Neural cell (in vitro differentiated cells): ENCODE results near the gene RIPPLY2. TPM values are rescaled to one million over a fixed set of nuclear protein-coding genes. Genes with fewer than 3 reads are reported as not detected.

ENCODE experiments used
- H2AFZ ChIP-seq: fragments of 200-600, 300-800 bp; sonication (generic), shearing (Covaris generic); 2 replicates; pipeline ENCODE4 v1.6.0; 2014; ENCODE audit warnings: low read depth, mild to moderate bottlenecking, antibody characterized with exemption, low read length, moderate library complexity
- H3F3A ChIP-seq: fragments of 200-600 bp; shearing (Covaris generic); 2 replicates; pipeline ENCODE4 v1.6.1; 2016; ENCODE audit warnings: mild to moderate bottlenecking, moderate library complexity, mixed read lengths, antibody characterized with exemption, low read length; ENCODE audit not compliant: insufficient read depth, poor library complexity, severe bottlenecking
- H3K27ac ChIP-seq: fragments of 200-600, 300-800 bp; sonication (generic), shearing (Covaris generic); 2 replicates; pipeline ENCODE4 v1.5.1; 2014; ENCODE audit warnings: mild to moderate bottlenecking, low read length, moderate library complexity
- H3K27me3 ChIP-seq: fragments of 300-800, 200-600 bp; sonication (generic), shearing (Covaris generic); 2 replicates; pipeline ENCODE4 v1.6.0; 2014; ENCODE audit warnings: mild to moderate bottlenecking, low read depth, low read length, moderate library complexity; ENCODE audit not compliant: insufficient read depth
- H3K36me3 ChIP-seq: fragments of 300-800, 200-600 bp; sonication (generic), shearing (Covaris generic); 2 replicates; pipeline ENCODE4 v1.5.1; 2014; ENCODE audit warnings: mild to moderate bottlenecking, antibody characterized with exemption, low read length, moderate library complexity; ENCODE audit not compliant: insufficient read depth
- H3K4me2 ChIP-seq: fragments of 300-800, 200-600 bp; sonication (generic), shearing (Covaris generic); 2 replicates; pipeline ENCODE4 v1.6.0; 2014; ENCODE audit warnings: mild to moderate bottlenecking, low read length
- H3K4me3 ChIP-seq: fragments of 300-800, 200-600 bp; sonication (generic), shearing (Covaris generic); 2 replicates; pipeline ENCODE4 v1.5.1; 2014; ENCODE audit warnings: mild to moderate bottlenecking, low read length, moderate library complexity
- H3K79me2 ChIP-seq: fragments of 200-600 bp; shearing (Covaris generic); replicated peaks from 2 replicates; pipeline ENCODE4 v1.6.0; 2014; ENCODE audit warnings: mild to moderate bottlenecking, low read length, moderate library complexity; ENCODE audit not compliant: insufficient read depth
- H3K9ac ChIP-seq: fragments of 300-800, 200-600 bp; sonication (generic), shearing (Covaris generic); 2 replicates; pipeline ENCODE4 v1.6.1; 2016; ENCODE audit warnings: mild to moderate bottlenecking, low read length, mixed read lengths
- H3K9me2 ChIP-seq: fragments of 200-600 bp; shearing (Covaris generic); 2 replicates; pipeline ENCODE4 v1.6.1; 2016; ENCODE audit warnings: mild to moderate bottlenecking, low read length, mixed read lengths; ENCODE audit not compliant: insufficient read depth
- H3K9me3 ChIP-seq: fragments of 200-600, 300-800 bp; sonication (generic), shearing (Covaris generic); 2 replicates; pipeline ENCODE4 v1.6.1; 2016; ENCODE audit warnings: mild to moderate bottlenecking, mixed run types, low read length, moderate library complexity, mixed read lengths
- H4K20me1 ChIP-seq: fragments of 200-600 bp; shearing (Covaris generic); 2 replicates; pipeline ENCODE4 v1.6.1; 2016; ENCODE audit warnings: mild to moderate bottlenecking, mixed run types; ENCODE audit not compliant: insufficient read depth
- EP300 ChIP-seq: fragments of 450-650 bp; conservative IDR thresholded peaks from 2 replicates; pipeline ENCODE4 v1.6.1; 2014; ENCODE audit warnings: antibody characterized with exemption, mild to moderate bottlenecking, moderate library complexity; ENCODE audit not compliant: poor library complexity, severe bottlenecking
- EZH2 ChIP-seq: fragments of 200-600, 300-800 bp; shearing (Covaris generic), sonication (generic); IDR thresholded peaks from 2 replicates; pipeline ENCODE4 v1.6.1; 2014; ENCODE audit warnings: antibody characterized with exemption, low read length, borderline replicate concordance, mild to moderate bottlenecking; ENCODE audit not compliant: insufficient read depth, poor library complexity, severe bottlenecking
- MXI1 ChIP-seq: fragments of 450-650 bp; conservative IDR thresholded peaks from 2 replicates; pipeline ENCODE4 v1.6.1; 2014; ENCODE audit warnings: antibody characterized with exemption, mild to moderate bottlenecking; ENCODE audit not compliant: poor library complexity, severe bottlenecking
- POLR2AphosphoS5 ChIP-seq: IDR thresholded peaks from 2 replicates; pipeline ENCODE4 v1.6.1; 2012
- RAD21 ChIP-seq: fragments of 450-650 bp; conservative IDR thresholded peaks from 2 replicates; pipeline ENCODE4 v1.6.1; 2014; ENCODE audit warnings: antibody characterized with exemption, mild to moderate bottlenecking, moderate library complexity
- REST ChIP-seq: IDR thresholded peaks from 2 replicates; pipeline ENCODE4 v1.6.1; 2012; ENCODE audit warnings: borderline replicate concordance
- SMC3 ChIP-seq: fragments of 450-650 bp; conservative IDR thresholded peaks from 2 replicates; pipeline ENCODE4 v1.6.1; 2014; ENCODE audit warnings: antibody characterized with exemption, mild to moderate bottlenecking, moderate library complexity; ENCODE audit not compliant: poor library complexity
- TAF1 ChIP-seq: IDR thresholded peaks from 2 replicates; pipeline ENCODE4 v1.6.1; 2012; ENCODE audit warnings: low read depth
- polyA plus RNA-seq: library from polyadenylated mRNA; depleted of rRNA; stranded (reverse); fragments of >200 nt; gene quantifications from 2 replicates; pipeline ENCODE4 v1.2.3, GENCODE V29; 2014
- TF ChIP-seq, protein P1 (sequence below): fragments of 450-650 bp; IDR thresholded peaks from 2 replicates; pipeline ENCODE4 v1.5.1; 2014; ENCODE audit warnings: antibody characterized with exemption, mild to moderate bottlenecking, moderate library complexity; ENCODE audit not compliant: poor library complexity, severe bottlenecking

The RIPPLY2 gene
- polyA plus RNA-seq, 1 donor from 2014 or later, result 3.5 TPM

DNA sequence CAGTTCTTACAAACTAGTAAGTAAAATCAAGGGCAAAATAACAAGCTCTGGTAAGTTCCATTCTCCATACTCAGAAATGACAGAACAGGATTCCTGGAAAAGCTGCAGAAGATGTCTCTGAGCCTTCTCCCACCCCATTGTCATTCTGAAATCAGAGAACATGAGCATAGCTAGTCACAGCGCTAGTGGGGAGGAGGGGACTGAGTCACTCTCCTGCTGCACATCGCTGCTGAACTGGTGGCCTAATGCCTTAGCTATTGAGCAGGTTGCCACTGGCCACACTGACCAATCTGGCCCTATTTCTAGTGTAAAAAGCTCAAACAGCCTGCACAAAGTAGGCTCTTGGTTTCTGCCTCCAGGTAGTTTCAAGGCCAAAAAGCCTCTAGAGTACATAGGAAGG lies 26.1 kb upstream of the RIPPLY2 start (continued):
- TF ChIP-seq, protein P1, sequence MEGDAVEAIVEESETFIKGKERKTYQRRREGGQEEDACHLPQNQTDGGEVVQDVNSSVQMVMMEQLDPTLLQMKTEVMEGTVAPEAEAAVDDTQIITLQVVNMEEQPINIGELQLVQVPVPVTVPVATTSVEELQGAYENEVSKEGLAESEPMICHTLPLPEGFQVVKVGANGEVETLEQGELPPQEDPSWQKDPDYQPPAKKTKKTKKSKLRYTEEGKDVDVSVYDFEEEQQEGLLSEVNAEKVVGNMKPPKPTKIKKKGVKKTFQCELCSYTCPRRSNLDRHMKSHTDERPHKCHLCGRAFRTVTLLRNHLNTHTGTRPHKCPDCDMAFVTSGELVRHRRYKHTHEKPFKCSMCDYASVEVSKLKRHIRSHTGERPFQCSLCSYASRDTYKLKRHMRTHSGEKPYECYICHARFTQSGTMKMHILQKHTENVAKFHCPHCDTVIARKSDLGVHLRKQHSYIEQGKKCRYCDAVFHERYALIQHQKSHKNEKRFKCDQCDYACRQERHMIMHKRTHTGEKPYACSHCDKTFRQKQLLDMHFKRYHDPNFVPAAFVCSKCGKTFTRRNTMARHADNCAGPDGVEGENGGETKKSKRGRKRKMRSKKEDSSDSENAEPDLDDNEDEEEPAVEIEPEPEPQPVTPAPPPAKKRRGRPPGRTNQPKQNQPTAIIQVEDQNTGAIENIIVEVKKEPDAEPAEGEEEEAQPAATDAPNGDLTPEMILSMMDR, result no peak
- no peak for TF ChIP-seq MXI1

GRCh38 chr6:83838727-83839126 lies 14.4 kb upstream of the RIPPLY2 start:
- Histone ChIP-seq H3K9me3 (no peaks in the 10 kb centered on the region), H3K4me3 (no peak overlapping the region), H3K27me3 (no peaks in the 10 kb centered on the region), H3K4me2 (no peak overlapping the region), H4K20me1 (no peaks in the 10 kb centered on the region), H3F3A (no peaks in the 10 kb centered on the region), H2AFZ (no peak overlapping the region), H3K27ac (no peak overlapping the region), H3K36me3 (no peaks in the 10 kb centered on the region), H3K9ac (no peak overlapping the region), H3K9me2 (no peaks in the 10 kb centered on the region), H3K79me2 (no peaks in the 10 kb centered on the region)
- TF ChIP-seq EZH2 (no peak), RAD21 (no peak), REST (no peak), SMC3 (no peak), TAF1 (no peak), MXI1 (no peak), EP300 (no peak), POLR2AphosphoS5 (no peak)
- TF ChIP-seq, protein P1, result no peak

DNA sequence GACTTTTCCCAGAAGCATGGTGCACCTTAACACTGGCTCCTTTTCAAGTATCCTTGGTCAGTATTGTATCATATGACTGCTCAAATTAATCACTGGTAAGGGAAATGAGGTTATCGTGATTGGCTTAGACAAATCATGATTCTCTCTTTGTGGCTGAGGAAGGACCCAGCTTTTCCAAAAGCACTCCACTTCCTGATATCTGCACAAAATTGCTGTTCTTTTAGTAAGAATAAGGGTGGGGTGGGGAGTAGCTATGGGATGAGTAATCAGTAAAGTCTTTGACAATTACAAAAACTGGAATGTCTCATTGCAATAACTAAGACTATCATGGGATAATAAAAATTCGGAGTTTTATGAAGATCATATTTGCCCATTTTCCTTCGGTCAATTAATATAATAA lies 9.0 kb upstream of the RIPPLY2 start:
- H3K27ac ChIP-seq, result no peak overlapping the region
- H3K79me2 ChIP-seq, result no peaks in the 10 kb centered on the region
- no peaks in the 10 kb centered on the region for H4K20me1 ChIP-seq
- H3F3A ChIP-seq, result no peaks in the 10 kb centered on the region
- H2AFZ ChIP-seq, result no peak overlapping the region
- H3K4me3 ChIP-seq, result no peak overlapping the region
- H3K9ac ChIP-seq, result no peak overlapping the region
- H3K9me2 ChIP-seq, result no peaks in the 10 kb centered on the region
- H3K36me3 ChIP-seq, result no peaks in the 10 kb centered on the region
- no peaks in the 10 kb centered on the region for H3K9me3 ChIP-seq
- peaks cover 3% of the 10 kb centered on the region for H3K27me3 ChIP-seq
- no peak for TF ChIP-seq EP300
- TF ChIP-seq EZH2, result no peak
- no peak for TF ChIP-seq SMC3
- no peak for TF ChIP-seq POLR2AphosphoS5
- TF ChIP-seq RAD21, result no peak
- TF ChIP-seq, protein P1, result no peak
- TF ChIP-seq REST, result no peak
- no peak for TF ChIP-seq MXI1
- no peak for TF ChIP-seq TAF1
- no peak overlapping the region for H3K4me2 ChIP-seq
